GM23338 (cell line): Measurements from ENCODE around the gene FUCA1. TPM values are rescaled to one million over a fixed set of nuclear protein-coding genes. Genes with fewer than 3 reads are reported as not detected.
A peak's percentile ranks its signal among the peaks of the same experiment; 100 is the strongest.

ENCODE experiments used
- ATAC-seq: fragments of 200-7000 bp; cut with Tn5 transposase; 3 replicates; pipeline ENCODE4 v1.9.1; 2020
- DNase-seq: peaks from one replicate; pipeline ENCODE4 v3.0.0-alpha.2; 2015; ENCODE audit warnings: low spot score
- H2AFZ ChIP-seq: fragments of 200-600 bp; sonication (generic); 2 replicates; pipeline ENCODE4 v1.8.0; 2016; ENCODE audit warnings: antibody characterized with exemption, mild to moderate bottlenecking, moderate library complexity
- H3F3A ChIP-seq: fragments of 200-600 bp; sonication (generic); replicated peaks from 2 replicates; pipeline ENCODE4 v1.8.0; 2017; ENCODE audit warnings: antibody characterized with exemption, mixed run types, low read depth
- H3K27ac ChIP-seq: fragments of 200-600 bp; sonication (generic); 2 replicates; pipeline ENCODE4 v1.6.1; 2016; ENCODE audit warnings: low read depth
- H3K27me3 ChIP-seq: fragments of 200-600 bp; sonication (generic); 2 replicates; pipeline ENCODE4 v1.8.0; 2016; ENCODE audit warnings: mild to moderate bottlenecking, mixed run types, moderate library complexity; ENCODE audit not compliant: insufficient read depth
- H3K36me3 ChIP-seq: fragments of 200-600 bp; sonication (generic); 2 replicates; pipeline ENCODE4 v1.8.0; 2016; ENCODE audit warnings: mild to moderate bottlenecking; ENCODE audit not compliant: insufficient read depth
- H3K4me1 ChIP-seq: fragments of 200-600 bp; sonication (generic); 2 replicates; pipeline ENCODE4 v1.8.0; 2016; ENCODE audit warnings: mild to moderate bottlenecking, moderate library complexity; ENCODE audit not compliant: insufficient read depth
- H3K4me2 ChIP-seq: fragments of 200-600 bp; sonication (generic); 2 replicates; pipeline ENCODE4 v1.7.1; 2017; ENCODE audit warnings: mixed run types
- H3K4me3 ChIP-seq: fragments of 200-600 bp; sonication (generic); 2 replicates; pipeline ENCODE4 v1.6.1; 2016; ENCODE audit warnings: mixed run types
- H3K79me2 ChIP-seq: fragments of 200-600 bp; sonication (generic); replicated peaks from 2 replicates; pipeline ENCODE4 v1.8.0; 2017; ENCODE audit warnings: mild to moderate bottlenecking; ENCODE audit not compliant: insufficient read depth
- H3K9me2 ChIP-seq: fragments of 200-600 bp; sonication (generic); 2 replicates; pipeline ENCODE4 v1.8.0; 2017; ENCODE audit not compliant: insufficient read depth
- H4K20me1 ChIP-seq: fragments of 200-600 bp; sonication (generic); replicated peaks from 2 replicates; pipeline ENCODE4 v1.8.0; 2017; ENCODE audit warnings: mild to moderate bottlenecking; ENCODE audit not compliant: insufficient read depth
- H3K27ac Mint-ChIP-seq: 2 replicates; pipeline ENCODE4 v1.8.0; 2020; ENCODE audit warnings: inconsistent platforms, mild to moderate bottlenecking, moderate library complexity, mixed read lengths
- H3K27me3 Mint-ChIP-seq: 3 replicates; pipeline ENCODE4 v1.8.0; 2022; ENCODE audit warnings: low read depth, mild to moderate bottlenecking, moderate library complexity, mixed read lengths, inconsistent platforms; ENCODE audit not compliant: insufficient read depth, poor library complexity
- H3K36me3 Mint-ChIP-seq: 3 replicates; pipeline ENCODE4 v1.8.0; 2021; ENCODE audit warnings: low read depth, mild to moderate bottlenecking, inconsistent platforms, moderate library complexity, mixed read lengths
- H3K4me1 Mint-ChIP-seq: 3 replicates; pipeline ENCODE4 v1.8.0; 2020; ENCODE audit warnings: mild to moderate bottlenecking, inconsistent platforms, mixed read lengths
- H3K4me3 Mint-ChIP-seq: 3 replicates; pipeline ENCODE4 v1.8.0; 2021; ENCODE audit warnings: moderate library complexity, mild to moderate bottlenecking, inconsistent platforms, mixed read lengths
- H3K9me3 Mint-ChIP-seq: 3 replicates; pipeline ENCODE4 v1.8.0; 2020; ENCODE audit warnings: moderate library complexity, mild to moderate bottlenecking, inconsistent platforms, mixed read lengths
- CTCF ChIP-seq, 2 experiments: fragments of 200-600 bp in 1 of 2; sonication (generic) in 1 of 2; conservative IDR thresholded peaks; 2 replicates each; pipeline versions ENCODE4 v1.5.1 to v1.6.1; 2016 to 2017; ENCODE audit warnings: antibody characterized with exemption in 2 of 2, low read depth in 2 of 2, mild to moderate bottlenecking in 2 of 2, moderate library complexity in 1 of 2
- ETS1 ChIP-seq: IDR thresholded peaks from 2 replicates; pipeline ENCODE4 v1.6.1; 2016; ENCODE audit warnings: antibody characterized with exemption
- ZNF462 ChIP-seq: fragments of 250-450 bp; sonication (Bioruptor Pico); IDR thresholded peaks from 2 replicates; pipeline ENCODE4 v1.5.0; 2020; ENCODE audit warnings: mild to moderate bottlenecking, moderate library complexity
- polyA plus RNA-seq: library from polyadenylated mRNA; unstranded; fragments of >200 nt; fragmentation: Nextera tagmentation; extraction: Ambion mirVana; gene quantifications from 2 replicates; pipeline ENCODE4 v1.2.1, GENCODE V29; 2016
- total RNA-seq: library from RNA; depleted of rRNA; stranded (reverse); fragments of >200 nt; shearing (Covaris generic); gene quantifications from 2 replicates; pipeline ENCODE4 v1.2.3, GENCODE V29; 2014

The FUCA1 gene
- total and polyA plus RNA-seq, 2 experiments from 2014 or later = 4.4 to 8.5 TPM

- H3K9me2 ChIP-seq = no peaks in the 10 kb centered on the region
- ATAC-seq = peak; percentile 93
- H3K4me3 ChIP-seq = no peak overlapping the region
- no peak overlapping the region for H3K27ac ChIP-seq
- no peaks in the 10 kb centered on the region for H4K20me1 ChIP-seq
- 0 out of 2 replicates have a peak, but pooled peaks cover 3% of the 10 kb centered on the region for H3F3A ChIP-seq
- H3K36me3 Mint-ChIP-seq = no peaks in the 10 kb centered on the region
- peaks cover 8% of the 10 kb centered on the region for H3K27me3 Mint-ChIP-seq
- H3K27ac Mint-ChIP-seq = no peak overlapping the region
- no peaks in the 10 kb centered on the region for H3K79me2 ChIP-seq
- H3K4me1 ChIP-seq = no peaks in the 10 kb centered on the region
- H3K9me3 Mint-ChIP-seq = no peaks in the 10 kb centered on the region; the same call in 2 of the 3 replicates
- TF ChIP-seq ZNF462 (CRISPR knock-in tag) = no peak
- no peak for TF ChIP-seq ETS1
- peak; percentile 85 to 95 for TF ChIP-seq CTCF (conservative IDR thresholded peaks at IDR 0.05; ENCODE audit: low read depth in 2 of 2)
- no peaks in the 10 kb centered on the region for H3K36me3 ChIP-seq
- peak; percentile 86 for DNase-seq
- H3K4me3 Mint-ChIP-seq = no peak overlapping the region
- H3K4me1 Mint-ChIP-seq = peaks cover 11% of the 10 kb centered on the region; the same call in 2 of the 3 replicates
- H3K27me3 ChIP-seq = no peaks in the 10 kb centered on the region
- H3K4me2 ChIP-seq = no peak overlapping the region
- peak overlapping the region; percentile 60; the same call in 1 of the 2 replicates for H2AFZ ChIP-seq
Observed at GRCh38 chr1:23810818-23811540, 57.1 kb downstream of the FUCA1 start.
